ENCODE results near the gene FOXL3.

The FOXL3 gene

DNA sequence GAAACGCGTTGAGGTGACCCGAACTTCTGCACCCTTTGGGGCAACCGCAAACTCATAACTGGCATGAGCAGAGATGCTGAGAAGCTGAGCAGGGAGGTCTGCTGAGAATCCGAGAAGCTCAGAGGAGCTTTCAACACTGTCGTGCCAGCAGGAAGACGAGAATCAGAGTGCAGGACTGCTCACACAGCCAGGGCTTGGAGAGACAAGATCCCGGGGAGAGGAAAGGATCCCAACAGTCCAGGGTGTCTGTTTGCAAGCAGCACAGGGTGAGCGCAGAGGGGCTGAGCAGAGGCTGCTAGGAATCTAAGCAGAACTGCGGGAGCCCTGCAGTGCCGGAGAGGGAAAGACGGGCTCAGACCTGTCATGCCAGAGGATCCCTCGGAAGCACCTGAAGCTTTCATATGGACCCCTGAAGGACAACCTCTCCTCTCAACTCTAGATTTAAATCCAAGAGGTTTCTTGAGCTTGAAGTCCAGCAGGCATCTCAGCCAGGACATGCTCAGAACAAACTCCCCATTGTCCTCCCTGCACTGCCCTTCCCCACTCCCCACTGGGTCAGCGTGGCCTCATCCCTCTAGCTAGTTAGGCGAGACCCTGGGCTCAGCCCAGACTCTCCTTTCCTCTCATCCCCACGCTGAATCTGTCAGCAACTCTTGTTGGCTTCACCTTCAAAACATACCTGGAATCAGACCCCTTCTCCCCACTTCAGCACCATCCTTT, 40.7 kb downstream of the FOXL3 start:
- TF ChIP-seq SIN3A (IDR thresholded peaks at IDR 0.05; ENCODE audit: borderline replicate concordance, insufficient read depth, low read length), result no peak
- TF ChIP-seq FOXP2 (optimal IDR thresholded peaks at IDR 0.05; ENCODE audit: borderline replicate concordance, extremely low read depth, extremely low read length, insufficient read depth), result no peak
- no peak for TF ChIP-seq POLR2AphosphoS5 (IDR thresholded peaks at IDR 0.05; ENCODE audit: low read depth, low read length)
- TF ChIP-seq TAF1 (IDR thresholded peaks at IDR 0.05; ENCODE audit: borderline replicate concordance, insufficient read depth, low read length), result no peak
- TF ChIP-seq, protein P1, sequence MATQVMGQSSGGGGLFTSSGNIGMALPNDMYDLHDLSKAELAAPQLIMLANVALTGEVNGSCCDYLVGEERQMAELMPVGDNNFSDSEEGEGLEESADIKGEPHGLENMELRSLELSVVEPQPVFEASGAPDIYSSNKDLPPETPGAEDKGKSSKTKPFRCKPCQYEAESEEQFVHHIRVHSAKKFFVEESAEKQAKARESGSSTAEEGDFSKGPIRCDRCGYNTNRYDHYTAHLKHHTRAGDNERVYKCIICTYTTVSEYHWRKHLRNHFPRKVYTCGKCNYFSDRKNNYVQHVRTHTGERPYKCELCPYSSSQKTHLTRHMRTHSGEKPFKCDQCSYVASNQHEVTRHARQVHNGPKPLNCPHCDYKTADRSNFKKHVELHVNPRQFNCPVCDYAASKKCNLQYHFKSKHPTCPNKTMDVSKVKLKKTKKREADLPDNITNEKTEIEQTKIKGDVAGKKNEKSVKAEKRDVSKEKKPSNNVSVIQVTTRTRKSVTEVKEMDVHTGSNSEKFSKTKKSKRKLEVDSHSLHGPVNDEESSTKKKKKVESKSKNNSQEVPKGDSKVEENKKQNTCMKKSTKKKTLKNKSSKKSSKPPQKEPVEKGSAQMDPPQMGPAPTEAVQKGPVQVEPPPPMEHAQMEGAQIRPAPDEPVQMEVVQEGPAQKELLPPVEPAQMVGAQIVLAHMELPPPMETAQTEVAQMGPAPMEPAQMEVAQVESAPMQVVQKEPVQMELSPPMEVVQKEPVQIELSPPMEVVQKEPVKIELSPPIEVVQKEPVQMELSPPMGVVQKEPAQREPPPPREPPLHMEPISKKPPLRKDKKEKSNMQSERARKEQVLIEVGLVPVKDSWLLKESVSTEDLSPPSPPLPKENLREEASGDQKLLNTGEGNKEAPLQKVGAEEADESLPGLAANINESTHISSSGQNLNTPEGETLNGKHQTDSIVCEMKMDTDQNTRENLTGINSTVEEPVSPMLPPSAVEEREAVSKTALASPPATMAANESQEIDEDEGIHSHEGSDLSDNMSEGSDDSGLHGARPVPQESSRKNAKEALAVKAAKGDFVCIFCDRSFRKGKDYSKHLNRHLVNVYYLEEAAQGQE (IDR thresholded peaks at IDR 0.05; ENCODE audit: insufficient read depth in 1 of 2, low read depth in 2 of 2, low read length in 2 of 2), result no peak

DNA sequence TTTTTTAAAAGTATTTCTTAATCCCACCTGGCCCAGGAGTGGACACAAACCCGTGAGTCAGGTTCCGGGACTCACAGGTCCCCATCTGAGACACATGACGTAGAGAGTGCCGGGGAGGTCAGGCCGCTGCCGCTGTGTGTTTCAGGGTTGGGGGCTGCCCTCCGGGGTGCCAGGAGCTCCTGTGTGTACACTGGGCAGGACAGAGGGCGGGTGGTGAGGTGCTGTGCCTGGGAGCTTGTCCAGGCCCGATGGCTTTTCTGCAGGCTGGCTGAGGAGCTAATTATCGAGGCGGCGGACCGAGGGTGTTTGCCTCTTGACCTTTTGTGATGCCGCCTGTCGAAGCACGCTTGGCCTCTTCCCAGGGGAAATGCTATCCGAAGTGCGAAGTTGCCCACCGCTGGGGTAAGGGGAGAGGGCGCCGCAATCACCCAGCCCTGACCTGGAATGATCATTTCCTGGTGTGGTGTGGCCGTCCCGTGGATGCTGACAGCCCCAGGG, 42.1 kb downstream of the FOXL3 start:
- TF ChIP-seq FOXP2 (optimal IDR thresholded peaks at IDR 0.05; ENCODE audit: borderline replicate concordance, extremely low read depth, extremely low read length, insufficient read depth) (no peak), SIN3A (IDR thresholded peaks at IDR 0.05; ENCODE audit: borderline replicate concordance, insufficient read depth, low read length) (no peak), POLR2AphosphoS5 (IDR thresholded peaks at IDR 0.05; ENCODE audit: low read depth, low read length) (no peak), TAF1 (IDR thresholded peaks at IDR 0.05; ENCODE audit: borderline replicate concordance, insufficient read depth, low read length) (no peak)
- TF ChIP-seq, protein P1 (IDR thresholded peaks at IDR 0.05; ENCODE audit: insufficient read depth in 1 of 2, low read depth in 2 of 2, low read length in 2 of 2), result no peak

DNA sequence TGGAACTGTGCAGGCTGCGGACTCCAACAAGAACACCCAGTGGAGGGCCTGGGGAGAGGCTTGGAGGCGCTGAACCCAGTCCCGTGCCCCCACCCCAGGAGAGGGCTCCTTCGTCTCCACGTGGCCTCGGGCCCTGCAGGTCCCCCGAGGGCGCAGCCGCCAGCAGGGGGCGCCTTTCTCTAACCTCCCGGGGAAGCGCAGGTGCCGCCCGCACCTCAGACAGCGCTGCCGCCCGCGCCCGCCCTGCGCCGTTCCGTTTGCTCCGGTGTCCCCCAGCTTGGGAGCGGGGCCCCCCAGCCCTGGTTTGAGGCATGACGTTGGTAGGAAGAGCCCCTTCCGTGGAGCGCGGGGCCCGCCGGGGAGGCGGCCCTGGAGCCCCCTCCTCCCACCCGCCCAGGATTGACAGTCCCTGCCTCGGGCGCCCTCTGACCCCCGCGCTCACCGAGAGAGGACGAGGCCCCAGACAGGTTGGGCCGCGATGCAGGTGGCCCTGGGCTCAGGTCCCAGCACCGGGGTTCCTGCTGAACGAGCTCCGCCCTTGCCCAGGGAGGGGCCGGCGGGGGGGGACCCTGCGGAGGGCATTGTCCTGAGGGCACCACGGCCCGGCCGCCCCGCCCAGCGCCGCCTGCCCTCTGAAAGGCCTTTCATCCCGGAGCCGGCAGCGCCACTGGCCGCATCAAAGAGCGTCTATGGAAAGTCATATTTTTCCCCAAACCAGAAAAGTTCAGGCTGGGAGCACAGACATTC, 42.8 kb downstream of the FOXL3 start:
- TF ChIP-seq FOXP2 (optimal IDR thresholded peaks at IDR 0.05; ENCODE audit: borderline replicate concordance, extremely low read depth, extremely low read length, insufficient read depth) (no peak), POLR2AphosphoS5 (IDR thresholded peaks at IDR 0.05; ENCODE audit: low read depth, low read length) (no peak), SIN3A (IDR thresholded peaks at IDR 0.05; ENCODE audit: borderline replicate concordance, insufficient read depth, low read length) (no peak), TAF1 (IDR thresholded peaks at IDR 0.05; ENCODE audit: borderline replicate concordance, insufficient read depth, low read length) (no peak)
- TF ChIP-seq, protein P1 (IDR thresholded peaks at IDR 0.05; ENCODE audit: insufficient read depth in 1 of 2, low read depth in 2 of 2, low read length in 2 of 2), result no peak

DNA sequence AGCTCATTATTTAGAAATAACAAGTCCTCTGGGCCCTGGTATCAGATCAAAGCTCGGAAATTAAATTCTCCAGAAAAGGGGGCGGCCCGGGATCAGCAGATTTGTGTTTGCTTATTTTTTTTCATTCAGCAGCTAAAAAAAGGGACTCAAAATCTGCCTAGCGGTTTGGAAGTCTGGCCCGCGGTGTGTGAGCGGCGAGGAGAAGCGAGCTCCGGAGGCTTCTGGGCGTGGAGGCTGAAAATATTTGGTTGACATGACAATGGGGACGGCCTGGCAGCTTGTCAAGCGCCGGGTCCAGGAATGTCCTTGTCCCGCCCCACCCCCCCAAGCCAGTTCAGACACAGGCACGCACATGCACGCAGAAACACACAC, 43.4 kb downstream of the FOXL3 start:
- TF ChIP-seq SIN3A (IDR thresholded peaks at IDR 0.05; ENCODE audit: borderline replicate concordance, insufficient read depth, low read length) (no peak), POLR2AphosphoS5 (IDR thresholded peaks at IDR 0.05; ENCODE audit: low read depth, low read length) (no peak), TAF1 (IDR thresholded peaks at IDR 0.05; ENCODE audit: borderline replicate concordance, insufficient read depth, low read length) (no peak), FOXP2 (optimal IDR thresholded peaks at IDR 0.05; ENCODE audit: borderline replicate concordance, extremely low read depth, extremely low read length, insufficient read depth) (no peak)
- TF ChIP-seq, protein P1 (IDR thresholded peaks at IDR 0.05; ENCODE audit: insufficient read depth in 1 of 2, low read depth in 2 of 2, low read length in 2 of 2), result no peak
